Measurements from ENCODE around the gene KLRF2.

Gene KLRF2

GRCh38 chr12:9941838-9942237 is 60.5 kb downstream of the KLRF2 start:
- no peak for DNase-seq

GRCh38 chr12:9943240-9943639 is 62.0 kb downstream of the KLRF2 start:
- no peak for DNase-seq

- no peak for DNase-seq
Measured at GRCh38 chr12:9944391-9944790, 63.1 kb downstream of the KLRF2 start.
